IMR-90 (cell line): Measurements from ENCODE around the gene SIPA1L3. TPM values are rescaled to one million over a fixed set of nuclear protein-coding genes. Genes with fewer than 3 reads are reported as not detected.

Source experiments
- ATAC-seq: fragments of 200-7000 bp; cut with Tn5 transposase; 2 replicates; pipeline ENCODE4 v1.9.1; 2020; ENCODE audit warnings: low read depth, mild to moderate bottlenecking, moderate library complexity
- BruUV-seq: library from RNA; stranded (reverse); fragments of 400-500 nt; replicated peaks from 2 replicates; lab custom pipeline; 2021; lab: Mats Ljungman, UMichigan
- CTCF ChIA-PET: fragments of 300-600 bp; formaldehyde crosslinking; extraction: SDS; loops from one replicate; lab custom pipeline; 2021; ENCODE audit warnings: antibody characterized with exemption; lab: Yijun Ruan, JAX
- POLR2A ChIA-PET: fragments of 300-600 bp; sonication (Branson Sonifier 250); formaldehyde crosslinking; loops from one replicate; lab custom pipeline; 2022; ENCODE audit warnings: antibody characterized with exemption; ENCODE audit not compliant: unreplicated experiment; lab: Charles Lee
- DNase-seq: peaks from one replicate; pipeline ENCODE4 v3.0.0; 2013
- H2AFZ ChIP-seq: replicated peaks from 2 replicates; pipeline ENCODE3; 2013; ENCODE audit warnings: low read length, mild to moderate bottlenecking; ENCODE audit not compliant: poor library complexity
- H2AK5ac ChIP-seq: 2 replicates; pipeline ENCODE4 v1.6.1; 2013; ENCODE audit warnings: low read depth, low read length, inconsistent platforms
- H2AK9ac ChIP-seq: replicated peaks from 2 replicates; pipeline ENCODE3; 2013; ENCODE audit warnings: mild to moderate bottlenecking, low read depth, low read length, moderate library complexity; ENCODE audit not compliant: poor library complexity
- H2BK120ac ChIP-seq: 2 replicates; pipeline ENCODE4 v1.6.1; 2013; ENCODE audit warnings: low read depth, low read length, inconsistent platforms
- H2BK15ac ChIP-seq: 3 replicates; pipeline ENCODE4 v1.6.1; 2013; ENCODE audit warnings: low read depth, low read length, inconsistent platforms
- H2BK20ac ChIP-seq: 2 replicates; pipeline ENCODE4 v1.6.1; 2013; ENCODE audit warnings: low read depth, mild to moderate bottlenecking, inconsistent platforms, low read length, moderate library complexity
- H2BK5ac ChIP-seq: 2 replicates; pipeline ENCODE4 v1.6.1; 2013; ENCODE audit warnings: mild to moderate bottlenecking, low read depth, low read length, inconsistent platforms; ENCODE audit not compliant: poor library complexity, severe bottlenecking
- H3K14ac ChIP-seq: replicated peaks from 2 replicates; pipeline ENCODE4 v1.6.1; 2013; ENCODE audit warnings: low read depth, low read length, inconsistent platforms
- H3K18ac ChIP-seq: 2 replicates; pipeline ENCODE4 v1.6.1; 2013; ENCODE audit warnings: low read depth, low read length, control low read depth
- H3K23ac ChIP-seq: 2 replicates; pipeline ENCODE4 v1.6.1; 2013; ENCODE audit warnings: low read depth, low read length, inconsistent platforms
- H3K27ac ChIP-seq: 2 replicates; pipeline ENCODE4 v1.5.1; 2013; ENCODE audit warnings: mild to moderate bottlenecking, control low read depth, low read length; ENCODE audit not compliant: insufficient read depth
- H3K27me3 ChIP-seq: 2 replicates; pipeline ENCODE4 v1.6.1; 2013; ENCODE audit warnings: low read length; ENCODE audit not compliant: control insufficient read depth, insufficient read depth
- H3K36me3 ChIP-seq: 2 replicates; pipeline ENCODE4 v1.6.1; 2013; ENCODE audit warnings: low read length, mixed read lengths; ENCODE audit not compliant: control insufficient read depth, insufficient read depth
- H3K4ac ChIP-seq: 2 replicates; pipeline ENCODE4 v1.6.1; 2013; ENCODE audit warnings: low read depth, low read length, inconsistent platforms
- H3K4me1 ChIP-seq: 2 replicates; pipeline ENCODE4 v1.6.1; 2013; ENCODE audit warnings: low read length, mixed read lengths; ENCODE audit not compliant: control insufficient read depth, insufficient read depth
- H3K4me2 ChIP-seq: 2 replicates; pipeline ENCODE4 v1.6.1; 2013; ENCODE audit warnings: low read depth, mild to moderate bottlenecking, control low read depth, low read length, moderate library complexity
- H3K4me3 ChIP-seq: 2 replicates; pipeline ENCODE4 v1.5.1; 2013; ENCODE audit warnings: low read depth, mild to moderate bottlenecking, control low read depth, low read length, moderate library complexity; ENCODE audit not compliant: insufficient read depth
- H3K56ac ChIP-seq: 2 replicates; pipeline ENCODE4 v1.6.1; 2013; ENCODE audit warnings: low read length, inconsistent platforms; ENCODE audit not compliant: insufficient read depth; ENCODE audit errors: extremely low read depth
- H3K79me1 ChIP-seq, 2 experiments: 2 replicates each; pipeline ENCODE4 v1.6.1; 2013; ENCODE audit warnings: low read length in 2 of 2, inconsistent platforms in 1 of 2, low read depth in 1 of 2
- H3K9ac ChIP-seq: 2 replicates; pipeline ENCODE4 v1.6.1; 2013; ENCODE audit warnings: low read depth, low read length, control low read depth
- H3K9me1 ChIP-seq: 2 replicates; pipeline ENCODE4 v1.6.1; 2013; ENCODE audit warnings: low read length, inconsistent platforms; ENCODE audit not compliant: insufficient read depth
- H3K9me3 ChIP-seq: 2 replicates; pipeline ENCODE4 v1.6.1; 2013; ENCODE audit warnings: low read length; ENCODE audit not compliant: control insufficient read depth, insufficient read depth
- H4K20me1 ChIP-seq: 2 replicates; pipeline ENCODE4 v1.6.1; 2013; ENCODE audit warnings: low read length, inconsistent platforms; ENCODE audit not compliant: insufficient read depth
- H4K5ac ChIP-seq: 2 replicates; pipeline ENCODE4 v1.6.1; 2013; ENCODE audit warnings: mild to moderate bottlenecking, low read depth, low read length, control low read depth
- H4K8ac ChIP-seq, 2 experiments: 2 replicates each; pipeline ENCODE4 v1.6.1; 2013; ENCODE audit warnings: low read depth in 2 of 2, low read length in 2 of 2, control low read depth in 1 of 2, inconsistent platforms in 1 of 2
- H4K91ac ChIP-seq: 2 replicates; pipeline ENCODE4 v1.6.1; 2013; ENCODE audit warnings: low read depth, low read length, inconsistent platforms; ENCODE audit not compliant: insufficient read depth
- BHLHE40 ChIP-seq: fragments of 150-350 bp; IDR thresholded peaks from 2 replicates; pipeline ENCODE4 v1.6.1; 2016; ENCODE audit warnings: mild to moderate bottlenecking, low read depth, low read length
- CEBPB ChIP-seq: IDR thresholded peaks from 2 replicates; pipeline ENCODE4 v1.6.1; 2012; ENCODE audit warnings: low read depth, low read length, improper control_type of control experiment
- CHD1 ChIP-seq: IDR thresholded peaks from 2 replicates; pipeline ENCODE4 v1.6.1; 2012; ENCODE audit warnings: low read depth, low read length, improper control_type of control experiment
- CTCF ChIP-seq: conservative IDR thresholded peaks from 2 replicates; pipeline ENCODE4 v1.5.1; 2012; ENCODE audit warnings: mild to moderate bottlenecking, low read depth, low read length, improper control_type of control experiment
- FOS ChIP-seq: fragments of 150-350 bp; IDR thresholded peaks from 2 replicates; pipeline ENCODE4 v1.6.1; 2016; ENCODE audit warnings: low read depth, low read length
- MAFK ChIP-seq: IDR thresholded peaks from 2 replicates; pipeline ENCODE4 v1.6.1; 2012; ENCODE audit warnings: low read depth, low read length, improper control_type of control experiment
- MAZ ChIP-seq: IDR thresholded peaks from 2 replicates; pipeline ENCODE4 v1.6.1; 2012; ENCODE audit warnings: low read depth, mild to moderate bottlenecking, low read length, improper control_type of control experiment, moderate library complexity, borderline replicate concordance
- MXI1 ChIP-seq: IDR thresholded peaks from 2 replicates; pipeline ENCODE4 v1.6.1; 2012; ENCODE audit warnings: low read depth, mild to moderate bottlenecking, low read length, moderate library complexity, borderline replicate concordance
- NFE2L2 ChIP-seq: fragments of 150-350 bp; IDR thresholded peaks from 2 replicates; pipeline ENCODE4 v1.6.1; 2016; ENCODE audit warnings: low read depth, mild to moderate bottlenecking, low read length
- POLR2A ChIP-seq: IDR thresholded peaks from 2 replicates; pipeline ENCODE4 v1.6.1; 2012; ENCODE audit warnings: mild to moderate bottlenecking, low read depth, low read length
- RAD21 ChIP-seq: IDR thresholded peaks from 2 replicates; pipeline ENCODE4 v1.6.1; 2012; ENCODE audit warnings: low read length, improper control_type of control experiment
- RCOR1 ChIP-seq: IDR thresholded peaks from 2 replicates; pipeline ENCODE4 v1.6.1; 2012; ENCODE audit warnings: mild to moderate bottlenecking, low read length, improper control_type of control experiment; ENCODE audit not compliant: insufficient replicate concordance
- RFX5 ChIP-seq: IDR thresholded peaks from 2 replicates; pipeline ENCODE4 v1.8.0; 2012; ENCODE audit warnings: low read depth, mild to moderate bottlenecking, low read length, moderate library complexity
- SMC3 ChIP-seq: fragments of 150-350 bp; IDR thresholded peaks from 2 replicates; pipeline ENCODE4 v1.6.1; 2016; ENCODE audit warnings: low read depth, mild to moderate bottlenecking, antibody characterized with exemption, low read length, moderate library complexity
- WGBS, 2 experiments: methylation state at CpG; one replicate each; pipeline versions ENCODE4 v1.1.5 to v1.1.7; 2013; ENCODE audit warnings: missing lambda C conversion rate in 2 of 2; ENCODE audit not compliant: insufficient read length in 1 of 2; ENCODE audit errors: extremely low coverage in 2 of 2; 5-methylcytosine and 5-hydroxymethylcytosine counted together
- dilution Hi-C: fragments of 300-500 bp; cut with HindIII; formaldehyde crosslinking; loops from one replicate; pipeline ENCODE4 v1.14.3; 2018; ENCODE audit warnings: low sequenced_read_pairs; ENCODE audit not compliant: unreplicated experiment
- in situ Hi-C: fragments of 300-500 bp; cut with MboI; formaldehyde crosslinking; loops from 3 replicates; pipeline ENCODE4 v1.14.3; 2019; ENCODE audit warnings: low sequenced_read_pairs, inconsistent platforms, mixed read lengths
- intact Hi-C: fragments of 100-400 bp; cut with micrococcal nuclease; formaldehyde crosslinking; loops from 2 replicates; pipeline ENCODE4 v1.10.0; 2022
- polyA plus RNA-seq, 3 experiments: library from polyadenylated mRNA; depleted of rRNA; stranded (reverse); fragments of >200 nt; gene quantifications; 2 replicates each; pipeline ENCODE4 v1.2.3, GENCODE V29; 2012; ENCODE audit warnings: low replicate concordance in 1 of 3
- total RNA-seq: library from RNA; depleted of rRNA; stranded (reverse); fragments of >200 nt; gene quantifications from 2 replicates; pipeline ENCODE4 v1.2.3, GENCODE V29; 2012
- TF ChIP-seq, protein P1 (sequence below): fragments of 150-350 bp; IDR thresholded peaks from 2 replicates; pipeline ENCODE4 v1.6.1; 2017; ENCODE audit warnings: mild to moderate bottlenecking, antibody characterized with exemption, low read length, low read depth
- TF ChIP-seq, protein P2 (sequence below): fragments of 150-350 bp; IDR thresholded peaks from 2 replicates; pipeline ENCODE4 v1.6.1; 2016; ENCODE audit warnings: low read depth, mild to moderate bottlenecking, low read length, moderate library complexity, borderline replicate concordance

The SIPA1L3 gene
- total and polyA plus RNA-seq, 2 of the 4 experiments (the other 2 are of a cell fraction), result 4.1 to 9.4 TPM

GRCh38 chr19:38118176-38118575 lies 211.2 kb downstream of the SIPA1L3 start:
- no peak overlapping the region for H3K4ac ChIP-seq
- H2AK5ac ChIP-seq, result no peak overlapping the region
- no peak overlapping the region for H3K23ac ChIP-seq
- no peak overlapping the region for H2BK20ac ChIP-seq
- no peak overlapping the region for H3K4me3 ChIP-seq
- no peaks in the 10 kb centered on the region for H3K9me3 ChIP-seq
- no peak overlapping the region for H3K4me2 ChIP-seq
- peaks cover 4 to 22% of the 10 kb centered on the region in 2 experiments for H3K79me1 ChIP-seq
- H3K9me1 ChIP-seq, result peaks cover 8% of the 10 kb centered on the region; the same call in 1 of the 2 replicates
- H3K27ac ChIP-seq, result no peak overlapping the region
- no peaks in the 10 kb centered on the region for H3K27me3 ChIP-seq
- dilution Hi-C loops (no loop called here), intact Hi-C loops (no loop called here), in situ Hi-C loops (no loop called here)
- no peak overlapping the region for H3K14ac ChIP-seq
- no peak overlapping the region for H2BK5ac ChIP-seq
- H3K18ac ChIP-seq, result no peak overlapping the region
- H3K36me3 ChIP-seq, result peaks cover 26% of the 10 kb centered on the region
- H4K20me1 ChIP-seq, result 0 out of 2 replicates have a peak, but pooled peaks cover 3% of the 10 kb centered on the region
- H3K56ac ChIP-seq, result no peak overlapping the region
- WGBS, 2 experiments, result 90% methylated on average over 4 of the region's 9 CpGs; no CpG with 5 or more reads in 1 of the 2 experiments
- no peak overlapping the region for H4K5ac ChIP-seq
- no peak overlapping the region for H4K91ac ChIP-seq
- no peak overlapping the region for H2AK9ac ChIP-seq
- H2AFZ ChIP-seq, result no peak overlapping the region
- DNase-seq (no peak), ATAC-seq (no peak)
- peaks cover 2% of the 10 kb centered on the region for H3K4me1 ChIP-seq
- ChIA-PET CTCF (no interaction called here), POLR2A (no interaction called here)
- no TSS peak for BruUV-seq
- TF ChIP-seq RAD21, result no peak
- TF ChIP-seq NFE2L2, result no peak
- TF ChIP-seq, protein P1, sequence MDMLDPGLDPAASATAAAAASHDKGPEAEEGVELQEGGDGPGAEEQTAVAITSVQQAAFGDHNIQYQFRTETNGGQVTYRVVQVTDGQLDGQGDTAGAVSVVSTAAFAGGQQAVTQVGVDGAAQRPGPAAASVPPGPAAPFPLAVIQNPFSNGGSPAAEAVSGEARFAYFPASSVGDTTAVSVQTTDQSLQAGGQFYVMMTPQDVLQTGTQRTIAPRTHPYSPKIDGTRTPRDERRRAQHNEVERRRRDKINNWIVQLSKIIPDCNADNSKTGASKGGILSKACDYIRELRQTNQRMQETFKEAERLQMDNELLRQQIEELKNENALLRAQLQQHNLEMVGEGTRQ, result no peak
- TF ChIP-seq CTCF, result no peak
- TF ChIP-seq SMC3, result no peak
- TF ChIP-seq, protein P2, sequence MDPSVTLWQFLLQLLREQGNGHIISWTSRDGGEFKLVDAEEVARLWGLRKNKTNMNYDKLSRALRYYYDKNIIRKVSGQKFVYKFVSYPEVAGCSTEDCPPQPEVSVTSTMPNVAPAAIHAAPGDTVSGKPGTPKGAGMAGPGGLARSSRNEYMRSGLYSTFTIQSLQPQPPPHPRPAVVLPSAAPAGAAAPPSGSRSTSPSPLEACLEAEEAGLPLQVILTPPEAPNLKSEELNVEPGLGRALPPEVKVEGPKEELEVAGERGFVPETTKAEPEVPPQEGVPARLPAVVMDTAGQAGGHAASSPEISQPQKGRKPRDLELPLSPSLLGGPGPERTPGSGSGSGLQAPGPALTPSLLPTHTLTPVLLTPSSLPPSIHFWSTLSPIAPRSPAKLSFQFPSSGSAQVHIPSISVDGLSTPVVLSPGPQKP, result no peak
- no peak for TF ChIP-seq RFX5
- no peak for TF ChIP-seq MAZ
- no peak for TF ChIP-seq BHLHE40
- no peak for TF ChIP-seq FOS
- TF ChIP-seq POLR2A, result no peak
- TF ChIP-seq CEBPB, result no peak
- no peak for TF ChIP-seq MXI1
- TF ChIP-seq MAFK, result no peak
- no peak for TF ChIP-seq RCOR1
- no peak for TF ChIP-seq CHD1
- H3K9ac ChIP-seq, result no peak overlapping the region
- H4K8ac ChIP-seq, result no peak overlapping the region
- no peak overlapping the region for H2BK15ac ChIP-seq
- no peak overlapping the region for H2BK120ac ChIP-seq
